NOMO-1 treated with dmso at 0.1 percent for 144 hours (cell line): ENCODE data around the gene HBM.
"Not testable (repeated sequence)": the region's sequence is repeated elsewhere in the genome, so short reads cannot be mapped to it uniquely, and the experiment has no call there.

Experiments
- DNase-seq: peaks from one replicate; lab custom pipeline; 2025; ENCODE audit not compliant: unreplicated experiment; lab: John Stamatoyannopoulos, UW

HBM gene

GRCh38 chr16:167122-167690 lies 1.4 kb downstream of the HBM start:
- DNase-seq: no peak

GRCh38 chr16:168424-168823 lies 2.6 kb downstream of the HBM start:
- DNase-seq: no peak

GRCh38 chr16:169014-169413 lies 3.2 kb downstream of the HBM start:
- DNase-seq: no peak

- DNase-seq: not testable (repeated sequence)
Observed at GRCh38 chr16:170088-170507, 4.3 kb downstream of the HBM start.

GRCh38 chr16:170788-171187 lies 5.0 kb downstream of the HBM start:
- no peak for DNase-seq

GRCh38 chr16:172374-172941 lies 6.7 kb downstream of the HBM start, which contains the start of gene HBA2:
TSS of gene HBA2 (plus strand) at chr16:172876. CDS start at chr16:172913, 37 bp downstream.
- not testable (repeated sequence) for DNase-seq

GRCh38 chr16:173211-173854 lies 7.6 kb downstream of the HBM start:
- not testable (repeated sequence) for DNase-seq

GRCh38 chr16:173928-174769 lies 8.4 kb downstream of the HBM start:
- not testable (repeated sequence) for DNase-seq

GRCh38 chr16:175011-175949 lies 9.5 kb downstream of the HBM start:
- DNase-seq: no peak

- not testable (repeated sequence) for DNase-seq
Observed at GRCh38 chr16:176006-176405, 10.2 kb downstream of the HBM start.

- DNase-seq: not testable (repeated sequence)
Observed at GRCh38 chr16:176477-177382, 11.0 kb downstream of the HBM start, which contains the start of gene HBA1. TSS of gene HBA1 (plus strand) at chr16:176680. CDS start at chr16:176717, 37 bp downstream.

- DNase-seq: peak; percentile 100
Observed at GRCh38 chr16:177394-177822, 11.6 kb downstream of the HBM start.

- no peak for DNase-seq
Observed at GRCh38 chr16:177981-178667, 12.3 kb downstream of the HBM start.

- DNase-seq: no peak
Observed at GRCh38 chr16:178668-179015, 12.9 kb downstream of the HBM start.

GRCh38 chr16:179211-180092 lies 13.7 kb downstream of the HBM start:
- DNase-seq: no peak

GRCh38 chr16:180101-180675 lies 14.4 kb downstream of the HBM start, which contains the start of gene HBQ1:
TSS of gene HBQ1 (plus strand) at chr16:180459. CDS start at chr16:180487, 28 bp downstream.
- DNase-seq: no peak
